Stimulated activated CD4-positive, alpha-beta T cell treated with anti-CD3 and anti-CD28 coated beads, TNF-alpha, amount 100 ng/mL, for 1 hour (primary cell): Measurements from ENCODE around the gene RAPH1.

ENCODE experiments used
- DNase-seq, 3 donors: peaks; one replicate each; pipeline ENCODE4 v3.0.0-alpha.2; 2020; ENCODE audit warnings: low read depth in 3 of 3, low spot score in 1 of 3

The RAPH1 gene

DNA sequence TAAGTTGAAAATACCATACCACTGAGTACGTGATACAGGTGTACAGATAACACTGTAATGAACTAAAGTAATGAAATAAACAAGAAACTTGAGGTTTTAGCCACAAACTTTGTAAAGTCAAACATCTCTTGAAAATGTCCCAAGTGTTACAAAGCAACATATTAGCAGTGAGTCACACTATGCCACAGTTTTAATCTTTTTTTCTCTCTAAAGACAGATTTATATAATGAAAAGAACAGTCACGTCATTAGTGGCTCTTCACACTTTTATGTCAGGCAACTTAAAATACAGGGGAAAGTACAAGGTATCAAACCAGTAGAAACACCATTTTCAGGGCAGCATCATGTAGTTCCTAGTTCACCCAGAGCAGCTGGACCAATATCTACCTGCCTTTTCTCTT lies 42.1 kb downstream of the RAPH1 start:
- DNase-seq, result no peak

DNA sequence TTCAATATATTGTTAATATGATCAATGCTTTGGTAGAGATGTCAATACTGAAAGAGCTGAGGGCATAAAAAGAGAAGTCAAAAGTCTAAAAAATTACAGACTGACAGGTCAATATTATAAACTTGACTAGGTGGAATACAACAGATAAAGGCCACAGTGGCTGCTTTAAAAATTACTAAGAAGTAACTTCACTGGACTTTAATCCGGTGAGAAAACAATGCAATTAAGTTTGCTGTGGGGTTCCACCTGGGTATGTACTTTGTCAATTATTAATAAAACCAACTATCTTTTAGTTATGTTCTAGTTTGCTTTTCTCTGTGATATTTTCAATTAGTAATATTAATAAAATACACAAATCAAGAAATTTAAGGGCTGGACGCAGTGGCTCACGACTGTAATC lies 44.7 kb downstream of the RAPH1 start:
- DNase-seq, result no peak

DNA sequence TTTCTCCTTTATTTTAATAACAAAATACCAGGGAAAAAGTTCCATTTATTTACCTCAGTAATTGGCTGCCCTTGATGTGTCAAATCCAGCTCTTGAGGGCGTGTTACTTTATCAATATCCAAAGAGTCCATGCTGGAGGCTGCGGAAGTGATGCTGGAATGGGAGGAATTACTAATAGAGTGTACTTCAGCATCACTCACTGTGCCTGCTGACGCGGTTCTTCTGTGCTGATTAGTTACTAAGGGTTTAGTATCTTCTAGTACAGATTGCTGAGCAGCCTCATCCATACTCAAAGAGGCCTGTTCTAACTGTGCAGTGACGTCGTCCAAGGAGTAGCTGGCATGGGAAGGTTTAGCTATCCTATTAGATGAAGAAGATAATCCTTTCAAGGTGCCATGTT lies 45.6 kb downstream of the RAPH1 start:
- no peak for DNase-seq

DNA sequence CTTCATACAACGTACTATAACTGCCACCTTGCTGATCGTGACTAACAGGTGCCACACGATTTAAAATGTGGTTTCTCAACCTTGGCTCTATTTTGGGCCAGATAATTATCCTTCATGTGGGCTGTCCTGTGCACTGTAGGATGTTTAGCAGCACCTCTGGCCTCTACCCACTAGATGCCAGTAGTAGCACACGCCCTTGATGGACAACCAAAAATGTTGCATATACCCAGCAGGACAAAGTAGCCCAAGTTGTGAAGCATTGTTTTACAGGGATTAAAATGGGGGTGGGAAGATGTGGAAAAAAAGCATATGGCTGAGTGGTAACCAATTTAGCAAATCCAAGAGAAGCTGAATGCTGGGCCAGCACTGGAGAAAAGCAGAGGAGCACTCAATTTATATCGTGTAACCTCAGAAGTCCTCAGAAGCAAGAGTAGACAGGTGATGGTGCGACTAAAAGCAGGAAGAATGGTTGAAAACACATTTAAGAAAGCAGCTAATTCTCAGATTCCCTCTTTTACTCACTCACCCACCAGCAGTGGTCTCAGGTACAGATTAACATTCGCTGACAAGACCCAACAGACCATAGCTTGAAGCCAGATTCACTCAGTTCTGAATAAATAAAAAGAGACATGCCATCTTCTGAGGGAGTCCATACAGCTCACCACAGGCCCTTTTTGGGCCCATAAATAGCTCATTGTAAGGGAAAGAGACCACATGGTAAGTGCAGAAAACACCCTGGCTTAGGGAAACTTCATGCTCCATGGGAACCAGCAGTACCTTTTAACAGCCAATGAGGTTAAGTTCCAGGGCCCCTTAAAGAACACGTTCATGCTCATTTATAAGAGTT lies 50.6 kb downstream of the RAPH1 start:
- DNase-seq, result peak in 2 of 3 donors; percentile 16 to 26

DNA sequence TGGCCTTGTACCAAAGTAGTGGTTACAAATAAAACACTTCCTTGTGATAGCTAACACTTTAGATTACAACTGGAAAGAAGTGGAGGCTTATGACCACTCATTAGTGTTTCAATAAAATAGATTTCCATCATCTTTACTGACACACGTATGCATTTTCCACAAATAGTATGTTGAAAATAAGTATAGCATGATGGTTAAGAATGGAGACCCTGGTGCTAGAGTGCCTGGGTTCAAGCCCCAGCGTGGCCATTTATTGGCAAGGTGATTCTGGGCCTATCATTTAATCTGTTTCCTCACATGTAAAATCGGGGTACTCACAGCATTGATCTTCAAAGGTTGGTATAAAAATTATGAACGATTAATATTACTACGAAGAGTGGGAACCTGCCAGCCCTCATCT lies 54.5 kb downstream of the RAPH1 start:
- no peak for DNase-seq

DNA sequence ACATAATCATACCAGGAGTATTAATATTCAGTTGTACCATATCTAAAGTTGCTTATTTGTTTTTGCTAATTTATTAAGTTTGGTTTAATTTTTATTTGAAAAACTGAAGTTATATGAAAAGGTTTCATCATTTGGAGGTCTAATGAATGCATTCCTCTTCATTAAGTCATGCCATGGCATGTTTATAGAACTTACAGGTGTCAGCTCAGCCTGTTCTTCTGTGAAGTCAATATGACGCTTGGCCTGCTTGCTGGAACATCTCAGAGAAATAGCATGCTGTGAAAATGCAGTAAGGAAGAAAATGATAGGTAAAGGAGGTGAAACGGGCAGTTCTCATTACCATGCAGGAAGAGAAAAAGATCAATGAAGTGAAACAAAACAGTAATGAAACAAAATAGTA lies 58.2 kb downstream of the RAPH1 start:
- DNase-seq, result no peak

DNA sequence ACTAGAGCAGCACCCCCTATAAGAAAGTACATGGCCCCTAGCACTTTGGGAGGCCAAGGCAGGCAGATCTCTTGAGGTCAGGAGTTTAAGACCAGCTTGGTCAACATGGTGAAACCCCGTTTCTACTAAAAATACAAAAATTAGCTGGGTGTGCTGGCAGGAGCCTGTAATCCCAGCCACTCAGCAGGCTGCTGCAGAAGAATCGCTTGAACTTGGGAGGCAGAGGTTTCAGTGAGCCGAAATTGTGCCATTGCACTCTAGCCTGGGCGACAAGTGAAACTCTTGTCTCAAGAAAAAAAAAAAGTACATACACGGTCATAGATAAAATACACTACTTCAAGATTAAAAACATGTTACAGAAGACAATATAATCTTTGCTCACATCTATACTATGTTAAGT lies 63.8 kb downstream of the RAPH1 start:
- DNase-seq, result no peak

DNA sequence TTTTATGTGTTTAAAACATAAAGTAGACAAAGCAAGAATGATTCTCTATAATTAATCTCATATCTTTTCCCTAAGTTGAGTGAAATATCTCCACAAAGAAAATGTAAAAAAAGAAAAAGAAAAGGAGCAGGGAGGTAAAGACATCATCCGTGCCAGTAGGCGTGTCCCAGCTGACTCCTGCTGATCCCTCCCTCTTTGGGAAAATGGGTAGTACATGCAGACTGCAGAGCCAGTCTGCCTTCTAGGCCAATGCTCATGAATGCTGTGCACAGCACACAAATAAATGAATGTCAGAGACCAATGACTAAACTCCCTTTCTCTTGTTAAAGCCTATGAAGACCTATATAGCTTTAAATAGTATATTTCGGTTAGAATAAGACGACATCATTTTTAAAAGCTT lies 64.7 kb downstream of the RAPH1 start:
- no peak for DNase-seq

DNA sequence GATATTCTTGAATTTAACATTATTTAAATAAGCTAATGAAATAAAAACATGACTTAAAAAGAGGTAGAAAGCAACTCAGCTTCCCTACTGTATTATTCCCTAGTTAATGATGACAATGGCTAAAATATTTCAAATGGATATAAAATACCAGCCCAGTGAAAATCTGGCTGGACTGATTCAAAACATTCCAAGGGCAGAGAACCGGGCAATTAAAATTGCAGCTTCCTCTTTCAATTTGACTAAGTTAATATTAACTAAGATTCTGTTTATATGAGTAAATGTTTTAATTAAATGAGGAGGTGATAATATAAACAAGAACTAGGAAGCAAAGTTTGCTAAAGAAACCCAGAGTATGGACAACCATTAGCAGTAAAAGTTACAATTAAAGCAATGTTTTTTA lies 65.6 kb downstream of the RAPH1 start:
- no peak for DNase-seq

DNA sequence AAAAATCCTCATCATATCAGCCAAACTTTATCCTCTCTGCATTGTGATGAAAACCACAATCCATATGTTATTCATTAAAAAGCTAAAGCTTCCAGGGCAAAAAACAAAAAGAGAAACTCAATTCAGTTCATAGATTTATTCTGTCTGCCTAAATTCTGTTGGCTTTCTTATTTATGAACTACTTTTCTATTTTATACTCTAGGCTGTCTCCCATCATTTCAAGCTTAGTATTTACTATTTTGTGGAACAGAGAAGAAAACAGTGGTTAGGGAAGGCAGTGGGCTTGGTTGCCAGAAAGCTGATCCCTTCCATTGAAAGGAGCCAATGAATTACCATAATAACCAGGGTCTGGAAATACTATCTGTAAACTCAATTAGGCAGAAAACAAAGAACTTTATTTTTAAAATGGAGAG lies 71.8 kb downstream of the RAPH1 start:
- no peak for DNase-seq

DNA sequence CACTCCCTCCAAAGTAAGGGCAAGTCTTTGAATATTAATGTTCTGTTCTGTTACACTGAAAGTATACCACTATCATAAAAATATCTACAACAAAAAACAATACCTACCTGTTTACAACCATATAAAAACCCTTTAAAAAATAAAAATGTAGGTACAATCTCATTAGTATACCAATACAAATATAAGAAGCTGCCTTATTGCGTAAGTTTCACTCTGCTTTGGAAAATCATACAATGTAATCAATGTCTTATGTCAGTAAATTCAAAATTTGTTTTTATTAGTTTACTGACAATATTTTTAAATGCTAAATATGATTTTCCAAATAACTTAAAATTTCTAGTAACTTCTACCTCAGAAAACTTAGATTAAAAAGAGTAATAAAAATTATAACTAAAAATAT lies 72.8 kb downstream of the RAPH1 start:
- no peak for DNase-seq

DNA sequence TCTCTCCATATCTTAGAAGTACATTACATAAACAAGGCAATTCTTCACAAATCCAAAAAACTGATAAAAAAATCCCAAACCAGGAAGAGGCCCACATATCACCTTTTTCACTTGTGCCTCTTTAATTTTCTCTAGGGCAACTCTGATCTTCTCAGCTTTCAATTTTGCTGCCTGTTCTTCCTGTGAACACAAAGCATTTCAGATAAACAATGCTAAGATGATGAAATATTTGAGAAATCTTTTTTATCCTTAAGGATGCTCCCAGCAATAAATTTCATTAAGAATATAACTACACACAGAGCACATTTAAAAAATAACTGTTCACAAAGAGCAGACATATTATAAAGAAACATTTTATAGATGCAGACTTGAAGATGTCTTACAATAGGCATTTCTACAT lies 73.4 kb downstream of the RAPH1 start:
- DNase-seq, result no peak

DNA sequence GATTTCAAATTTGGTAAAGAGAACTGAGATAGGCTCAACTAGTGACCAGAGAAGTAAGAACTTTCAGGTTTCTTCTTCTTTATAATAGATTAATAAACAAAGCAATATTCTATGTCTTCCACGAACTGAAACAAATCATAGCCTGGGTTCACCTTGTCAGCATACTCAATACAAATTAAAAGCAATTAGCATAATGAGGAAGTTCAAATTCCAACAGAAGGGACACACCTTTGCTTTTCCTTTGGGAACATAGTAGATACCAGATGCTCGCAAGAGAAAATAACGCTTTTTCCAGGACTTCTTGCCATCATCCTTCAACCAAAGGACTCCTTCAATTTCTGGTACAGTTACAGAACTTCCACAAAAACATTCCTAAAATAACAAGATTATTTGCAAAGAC lies 79.9 kb downstream of the RAPH1 start:
- DNase-seq, result no peak

DNA sequence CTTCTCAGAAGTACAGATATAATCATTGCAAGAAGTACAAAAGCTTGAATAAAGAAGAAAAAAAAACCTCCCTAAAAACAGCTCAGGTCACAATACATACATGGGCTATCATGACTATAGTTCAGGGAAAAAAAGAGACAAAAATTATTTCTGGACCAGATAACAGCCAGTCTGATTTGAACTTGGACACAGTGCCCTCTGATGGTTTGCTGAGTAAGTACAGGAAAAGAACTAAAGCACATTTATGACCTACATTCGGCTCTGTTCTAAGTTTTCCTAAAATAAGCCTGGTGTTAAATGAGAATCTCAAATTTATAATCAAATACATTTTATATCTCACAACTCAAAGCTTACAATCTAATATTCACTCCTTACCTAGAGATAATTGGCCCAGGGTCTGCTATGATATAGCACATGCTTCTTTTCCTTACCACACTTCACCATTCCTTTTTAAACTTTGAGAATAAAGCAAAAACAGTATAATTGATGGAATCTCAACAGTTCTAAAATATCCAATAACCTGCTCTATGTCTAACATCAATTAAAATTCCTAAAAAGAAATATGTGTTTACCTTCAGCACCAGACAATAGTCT lies 81.1 kb downstream of the RAPH1 start:
- no peak for DNase-seq

DNA sequence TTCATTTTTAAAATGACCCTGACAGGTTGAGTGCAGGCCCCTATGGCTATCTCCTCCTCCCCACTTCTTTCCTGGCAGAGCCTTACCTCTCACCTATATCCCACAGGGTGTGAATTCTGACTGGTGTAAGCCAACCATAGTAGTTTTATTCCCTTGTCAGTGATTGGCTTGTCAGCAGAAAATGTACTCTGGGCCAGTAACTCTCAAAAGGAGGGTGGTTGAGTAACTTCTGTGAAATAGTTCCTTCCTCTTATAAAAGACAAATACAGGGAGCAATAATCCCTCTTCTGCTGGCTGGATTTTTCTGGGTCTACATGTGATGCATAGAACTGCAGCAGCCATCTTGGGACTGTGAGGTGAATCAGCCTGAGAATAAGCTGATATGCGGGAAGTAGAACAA lies 83.4 kb downstream of the RAPH1 start:
- DNase-seq, result no peak

DNA sequence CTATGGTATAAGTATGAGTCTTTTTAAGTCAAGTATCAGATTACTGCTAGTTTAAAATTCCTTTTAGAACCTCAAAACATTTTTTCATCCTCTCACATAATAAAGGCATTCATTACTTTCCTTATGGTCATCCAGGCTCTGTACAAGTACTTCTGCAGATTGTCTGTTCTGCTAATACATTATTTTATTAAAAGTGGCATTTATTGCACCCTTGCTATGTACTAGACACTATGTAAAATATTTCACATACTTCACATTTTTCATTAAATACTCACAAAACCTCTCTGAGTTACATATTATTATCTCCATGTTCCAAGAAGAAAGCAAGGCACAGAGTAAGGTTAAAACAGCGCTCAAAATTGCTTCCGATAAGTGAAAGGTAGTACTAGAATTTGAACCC lies 84.1 kb downstream of the RAPH1 start:
- no peak for DNase-seq

DNA sequence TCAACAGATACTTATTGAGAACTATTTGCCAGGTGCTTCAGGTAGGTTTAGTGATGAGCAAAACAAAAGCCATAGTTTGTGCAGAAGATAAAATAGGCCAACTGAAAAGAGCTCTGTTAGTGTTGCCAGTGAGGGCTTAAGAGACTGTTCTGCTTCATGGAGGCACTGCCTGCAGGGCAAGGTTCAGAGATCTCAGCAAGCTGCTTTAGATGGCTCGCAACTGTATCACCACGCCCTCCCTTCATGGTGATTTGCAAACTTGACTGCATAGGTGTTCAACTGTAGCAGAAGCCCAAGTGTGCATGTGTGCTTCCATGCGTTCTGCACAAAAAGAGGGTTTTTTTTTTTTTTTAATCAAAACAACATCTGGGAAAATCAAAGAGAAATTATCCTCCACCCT lies 84.5 kb downstream of the RAPH1 start:
- DNase-seq, result no peak

DNA sequence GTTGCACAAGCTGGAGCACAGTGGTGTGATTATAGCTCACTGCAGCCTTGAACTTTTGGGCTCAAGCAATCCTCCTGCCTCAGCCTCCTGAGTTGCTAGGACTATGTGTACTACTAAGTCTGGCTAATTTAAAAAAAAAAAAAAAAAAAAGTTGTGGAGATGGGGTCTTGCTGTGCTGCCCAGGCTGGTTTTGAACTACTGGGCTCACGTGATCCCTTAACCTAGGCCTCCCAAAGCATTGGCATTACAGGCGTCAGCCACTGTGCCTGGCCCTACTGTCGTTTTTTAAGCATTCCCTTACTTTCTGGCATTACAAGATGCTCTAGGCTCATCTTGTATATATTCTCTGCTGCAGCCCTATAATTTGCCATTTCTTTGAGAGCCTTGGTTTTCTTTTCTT lies 88.3 kb downstream of the RAPH1 start:
- DNase-seq, result no peak

DNA sequence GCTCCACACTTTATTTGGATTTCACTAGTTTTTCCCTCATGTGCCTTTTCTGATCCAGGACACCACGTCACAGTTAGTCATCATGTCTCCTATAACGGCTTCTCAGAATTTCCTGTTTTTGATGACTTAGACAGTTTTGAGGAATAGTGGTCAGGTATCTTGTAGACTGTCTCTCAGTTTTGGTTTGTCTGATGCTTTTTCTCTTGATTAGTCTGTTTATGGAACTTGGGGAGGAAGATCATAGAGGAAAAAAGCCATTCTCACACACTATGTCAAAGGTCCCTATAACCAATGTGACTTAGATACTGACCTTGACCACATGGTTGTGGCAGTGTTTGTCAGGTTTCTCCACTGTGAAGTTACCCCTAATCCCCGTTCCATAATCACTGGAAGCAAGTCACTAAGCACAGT lies 89.0 kb downstream of the RAPH1 start:
- DNase-seq, result no peak

DNA sequence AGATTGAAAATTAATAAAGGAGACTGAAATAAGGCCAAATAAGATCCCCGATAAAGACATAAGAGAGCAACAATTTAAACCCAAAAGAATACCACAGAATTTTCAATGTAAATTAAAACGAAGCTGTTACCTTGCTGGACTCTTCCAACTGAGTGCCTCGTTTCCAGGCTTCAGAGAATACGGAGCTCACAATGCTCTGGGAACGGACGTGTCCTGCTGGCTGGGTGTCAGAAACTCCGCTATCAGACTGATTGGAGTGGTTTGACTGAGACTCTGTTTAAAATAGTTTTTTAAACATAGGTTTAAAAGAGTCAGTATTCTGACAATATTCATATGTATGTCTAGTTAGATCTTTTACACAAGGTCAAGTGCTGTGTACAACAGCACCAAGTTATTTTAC lies 90.4 kb downstream of the RAPH1 start:
- no peak for DNase-seq

DNA sequence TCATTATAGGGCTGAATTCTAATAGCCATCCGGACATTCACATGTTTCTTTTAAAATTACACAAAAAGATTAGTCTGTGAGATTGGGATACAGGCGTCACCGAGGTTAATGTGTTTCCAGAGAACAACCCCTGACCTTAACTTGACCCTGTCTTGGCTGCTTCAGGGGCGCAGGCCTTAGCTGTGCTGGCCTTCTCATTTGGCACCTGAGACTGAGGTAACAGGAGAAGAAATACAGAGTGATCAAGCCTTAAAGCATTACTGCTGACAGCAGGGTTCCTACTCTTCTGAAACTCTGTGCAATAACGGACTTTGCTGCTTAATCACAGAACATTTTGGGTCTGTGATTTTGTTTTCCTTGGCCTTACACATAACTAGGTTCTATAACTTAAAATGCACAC lies 92.6 kb downstream of the RAPH1 start:
- DNase-seq, result no peak

DNA sequence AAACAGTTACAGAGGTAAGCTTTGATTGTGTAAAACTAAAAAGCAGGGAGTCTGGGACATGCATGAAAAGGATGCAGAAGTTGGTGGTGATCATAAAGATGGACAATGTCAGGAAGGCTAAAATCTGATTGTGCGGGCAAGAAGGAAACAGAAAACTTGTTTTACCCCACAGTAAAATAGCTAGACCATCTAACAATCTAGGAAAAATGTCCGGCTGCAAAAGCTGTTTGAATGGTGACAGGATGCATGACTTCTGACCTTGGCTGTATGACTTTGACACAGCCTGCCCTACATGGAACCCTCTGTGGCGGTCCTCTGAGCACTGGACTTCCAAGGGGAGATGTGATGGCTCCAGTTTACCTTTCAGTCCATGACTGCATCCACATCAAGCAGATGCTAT lies 93.6 kb downstream of the RAPH1 start:
- DNase-seq, result no peak

DNA sequence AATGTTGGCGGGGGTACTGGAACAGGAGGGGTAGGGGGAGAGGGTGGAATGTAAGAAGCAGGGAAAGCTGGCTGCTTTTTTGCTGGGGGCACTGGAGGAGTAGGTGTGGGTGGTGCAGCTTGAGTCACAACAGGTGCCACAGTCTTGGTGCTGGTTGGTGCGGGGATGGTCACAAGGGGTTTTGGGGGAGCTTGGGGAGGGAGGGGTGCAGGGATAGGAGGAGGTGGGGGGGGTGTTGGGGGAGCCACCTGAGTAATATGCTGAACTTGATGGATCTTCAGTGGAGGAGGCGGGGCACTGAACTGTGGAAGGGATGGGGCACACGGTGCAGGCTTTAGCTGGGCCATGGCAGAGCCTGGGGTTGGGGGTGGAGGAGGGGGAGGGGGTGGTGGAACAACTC lies 94.4 kb downstream of the RAPH1 start:
- DNase-seq, result no peak
